GM12864 (cell line): Measurements from ENCODE around the gene PHLDB1.

Source experiments
- DNase-seq: peaks from one replicate; pipeline ENCODE4 v3.0.0-alpha.2; 2011; ENCODE audit warnings: low read depth
- H3K4me3 ChIP-seq: 2 replicates; pipeline ENCODE4 v1.5.1; 2011; ENCODE audit warnings: mild to moderate bottlenecking, low read depth, low read length, control low read depth
- CTCF ChIP-seq: IDR thresholded peaks from 2 replicates; pipeline ENCODE4 v1.5.1; 2011; ENCODE audit warnings: low read depth, mild to moderate bottlenecking, moderate library complexity, low read length, control low read depth, inconsistent platforms; ENCODE audit errors: missing control alignments

PHLDB1 gene

GRCh38 chr11:118614511-118614910, 7.1 kb downstream of the PHLDB1 start:
- DNase-seq = no peak
- TF ChIP-seq CTCF = no peak
- no peak overlapping the region for H3K4me3 ChIP-seq

- H3K4me3 ChIP-seq = no peak overlapping the region
- no peak for TF ChIP-seq CTCF
- DNase-seq = no peak
These were observed 8.0 kb downstream of the PHLDB1 start for GRCh38 chr11:118615282-118615975.

- H3K4me3 ChIP-seq = no peak overlapping the region
- no peak for DNase-seq
- no peak for TF ChIP-seq CTCF
These were observed 8.6 kb downstream of the PHLDB1 start for GRCh38 chr11:118615976-118616371.

GRCh38 chr11:118618115-118618990, 10.9 kb downstream of the PHLDB1 start:
- no peak for TF ChIP-seq CTCF
- no peak for DNase-seq
- no peak overlapping the region for H3K4me3 ChIP-seq

- no peak overlapping the region for H3K4me3 ChIP-seq
- TF ChIP-seq CTCF = no peak
- no peak for DNase-seq
These were observed 11.6 kb downstream of the PHLDB1 start for GRCh38 chr11:118618991-118619375.

- no peak overlapping the region for H3K4me3 ChIP-seq
- no peak for DNase-seq
- no peak for TF ChIP-seq CTCF
These were observed 12.2 kb downstream of the PHLDB1 start for GRCh38 chr11:118619444-118620197.
